AG08396 (cell line): Measurements from ENCODE around the gene KDM6A.
"Not testable (repeated sequence)": the region's sequence is repeated elsewhere in the genome, so short reads cannot be mapped to it uniquely, and the experiment has no call there.

Experiments used
- DNase-seq: peaks from one replicate; pipeline ENCODE4 v3.0.0; 2012; ENCODE audit warnings: low spot score, mixed read lengths

KDM6A gene

GRCh38 chrX:44922980-44923379 is 50.0 kb downstream of the KDM6A start:
- no peak for DNase-seq

DNA sequence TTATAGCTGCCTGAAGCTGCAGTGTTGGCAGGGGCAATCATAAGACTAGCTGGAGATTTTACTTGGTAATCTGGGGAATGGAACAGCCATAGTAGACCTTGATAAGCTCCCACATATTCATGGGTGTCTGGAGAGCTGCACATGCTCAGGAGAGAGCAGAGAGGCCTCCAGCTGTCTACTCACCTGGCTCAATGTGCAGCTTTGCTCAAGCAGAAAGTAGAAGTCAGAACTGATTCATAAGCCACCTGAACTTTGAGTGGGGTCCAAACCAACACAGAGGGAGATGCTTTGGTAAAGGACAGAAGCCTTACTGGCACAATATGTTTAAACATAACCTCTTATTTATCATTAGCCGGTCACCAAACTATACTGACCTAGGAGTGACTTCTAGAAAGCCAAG is 54.4 kb downstream of the KDM6A start:
- no peak for DNase-seq

DNA sequence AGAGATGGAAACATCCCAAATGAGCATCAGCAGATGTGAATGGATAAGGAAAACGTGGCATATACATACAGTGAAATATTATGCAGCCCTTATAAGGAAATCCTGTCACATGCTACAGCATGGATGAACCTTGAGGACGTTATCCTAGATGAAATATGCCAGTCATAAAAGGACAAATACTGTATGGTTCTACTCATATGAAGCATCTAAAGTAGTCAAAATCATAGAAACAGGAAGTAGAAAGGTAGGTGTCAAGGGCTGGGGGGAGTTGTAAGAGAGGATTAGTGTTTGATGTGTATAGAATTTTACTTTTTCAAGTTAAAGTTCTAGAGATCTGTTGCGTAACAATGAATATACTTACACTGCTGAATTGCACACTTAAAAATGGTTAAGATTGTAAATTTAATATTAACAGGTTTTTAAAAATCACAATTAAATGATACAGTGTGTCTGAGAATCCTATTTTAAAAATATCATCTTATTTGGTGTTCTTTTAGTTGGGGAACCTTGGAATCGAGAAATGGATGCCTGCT is 58.5 kb downstream of the KDM6A start:
- no peak for DNase-seq

DNA sequence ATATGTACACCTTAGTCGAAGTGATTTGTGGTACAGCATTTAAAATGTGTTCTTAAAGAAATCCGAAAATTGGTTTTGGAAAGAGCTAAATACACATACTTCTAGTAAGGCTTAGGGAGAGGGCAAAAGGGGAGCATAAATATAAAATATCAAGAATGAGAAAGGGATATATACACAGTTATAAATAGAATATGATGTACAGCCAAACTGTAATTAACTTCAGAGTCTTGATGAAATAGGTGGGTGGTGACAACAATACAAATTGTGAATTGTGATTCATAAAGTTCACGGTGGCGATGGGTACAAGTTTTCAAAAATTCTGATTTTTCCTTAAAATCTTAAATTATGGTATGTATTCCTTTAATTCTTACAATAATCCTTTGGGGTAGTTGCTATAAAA is 62.2 kb downstream of the KDM6A start:
- no peak for DNase-seq

DNA sequence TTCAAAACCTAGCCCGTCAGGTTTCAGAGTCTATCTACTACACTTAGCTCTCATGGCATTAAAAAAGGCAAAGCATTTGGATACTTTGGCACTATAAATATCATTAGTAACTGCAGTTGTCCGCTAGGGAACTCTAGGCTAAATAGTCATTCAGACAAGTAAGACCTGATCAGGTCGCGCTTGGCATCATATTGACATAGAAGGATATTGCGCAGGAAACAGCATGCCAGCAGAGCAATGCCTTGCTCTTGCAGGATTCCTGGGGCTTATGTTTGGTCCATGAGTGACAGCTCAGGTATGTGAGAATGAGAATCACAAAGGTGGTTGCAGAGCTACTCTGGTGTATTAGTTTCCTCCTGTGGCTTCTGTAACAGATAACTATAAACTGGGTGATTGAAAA is 62.7 kb downstream of the KDM6A start:
- no peak for DNase-seq

DNA sequence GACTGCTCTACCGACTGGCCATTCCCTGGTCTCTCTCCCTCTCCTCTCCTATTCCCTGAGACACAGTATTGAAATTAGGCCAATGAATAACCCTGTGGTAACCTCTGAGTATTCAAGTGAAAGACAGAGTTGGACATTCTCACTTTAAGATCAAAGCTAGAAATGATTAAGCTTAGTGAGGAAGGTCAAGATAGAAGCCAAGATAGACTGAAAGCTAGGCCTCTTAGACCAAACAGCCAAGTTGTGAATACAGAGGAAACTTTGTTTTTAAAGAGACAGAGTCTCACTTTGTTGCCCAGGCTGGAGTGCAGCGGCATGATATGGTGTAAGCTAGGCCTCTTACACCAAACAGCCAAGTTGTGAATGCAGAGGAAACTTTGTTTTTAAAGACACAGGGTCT is 64.6 kb downstream of the KDM6A start:
- no peak for DNase-seq

DNA sequence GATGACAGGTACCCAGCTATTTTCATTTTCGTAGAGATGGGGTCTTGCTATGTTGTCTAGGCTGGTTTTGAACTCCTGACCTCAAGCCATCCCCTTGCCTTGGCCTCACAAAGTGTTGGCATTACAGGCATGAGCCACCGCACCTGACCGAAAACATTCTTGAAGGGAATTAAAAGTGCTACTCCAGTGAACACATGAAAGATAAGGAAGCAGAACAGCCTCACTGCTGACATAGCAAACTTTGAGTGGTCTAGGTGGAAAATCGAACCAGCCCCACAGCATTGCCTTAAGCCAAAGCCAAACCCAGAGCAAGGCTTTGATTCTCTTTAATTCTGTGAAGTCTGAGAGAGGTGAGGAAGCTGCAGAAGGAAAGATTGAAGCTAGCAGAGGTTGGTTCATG is 65.1 kb downstream of the KDM6A start:
- DNase-seq: no peak

- not testable (repeated sequence) for DNase-seq
Observed at GRCh38 chrX:44940541-44940940, 67.6 kb downstream of the KDM6A start.

- no peak for DNase-seq
Observed at GRCh38 chrX:44943007-44943406, 70.0 kb downstream of the KDM6A start.

GRCh38 chrX:44944894-44945293 is 71.9 kb downstream of the KDM6A start:
- DNase-seq: no peak

GRCh38 chrX:44945736-44946135 is 72.7 kb downstream of the KDM6A start:
- DNase-seq: no peak

DNA sequence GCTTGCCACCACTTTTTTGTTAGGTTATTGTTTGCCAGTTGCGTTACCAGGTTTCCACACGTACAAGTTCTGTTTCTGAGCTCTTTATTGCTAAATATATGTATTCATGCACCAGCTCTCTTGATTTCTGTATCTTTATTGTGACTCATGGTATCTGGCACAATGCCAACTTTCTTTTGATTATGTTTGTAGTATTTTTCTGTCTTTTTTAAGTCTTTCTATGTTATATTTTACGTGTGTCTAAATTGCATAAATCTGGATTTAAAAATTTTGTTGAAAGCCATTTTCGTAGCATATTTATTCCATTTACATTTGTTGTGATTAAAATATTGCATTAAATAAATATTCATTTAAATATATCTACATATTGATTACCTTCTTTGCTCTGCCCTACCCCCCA is 73.8 kb downstream of the KDM6A start:
- DNase-seq: no peak

DNA sequence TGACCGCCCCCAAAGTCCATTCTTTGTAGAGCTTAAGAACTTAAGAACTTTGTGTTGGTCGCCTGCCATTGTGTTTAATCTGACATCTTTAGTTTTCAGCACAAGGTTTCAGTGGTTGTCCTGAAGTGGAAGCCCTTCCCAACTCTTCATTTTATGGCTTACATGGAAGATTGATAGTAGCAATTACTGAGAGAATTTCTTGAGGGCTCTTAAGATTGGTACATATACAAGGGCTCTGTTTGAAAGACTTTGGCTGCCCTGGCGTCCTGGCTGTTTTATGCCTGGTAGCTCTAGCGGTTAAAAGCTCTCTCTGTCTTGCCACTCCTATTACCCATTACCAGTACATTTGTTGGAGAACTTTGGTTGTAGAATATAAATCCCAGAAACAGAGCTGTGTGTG is 75.0 kb downstream of the KDM6A start:
- no peak for DNase-seq

DNA sequence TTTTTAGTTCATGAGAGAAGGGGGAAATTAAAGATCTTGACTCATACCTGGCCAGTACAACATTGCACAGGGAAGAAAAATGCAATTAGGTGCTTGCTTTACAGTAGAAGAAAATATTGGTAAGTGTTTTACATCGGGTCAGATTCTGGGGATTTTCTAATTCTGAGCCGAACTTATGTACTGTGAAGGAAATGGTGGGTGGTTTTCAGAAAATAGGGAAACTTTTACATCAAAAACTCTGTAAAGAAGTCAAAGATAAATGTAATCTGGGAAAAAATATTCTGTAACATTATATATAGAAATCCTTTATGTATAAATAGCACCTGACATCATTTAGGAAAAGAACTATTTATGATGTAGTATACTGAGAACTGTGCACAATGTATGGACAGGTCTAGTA is 75.4 kb downstream of the KDM6A start:
- no peak for DNase-seq

DNA sequence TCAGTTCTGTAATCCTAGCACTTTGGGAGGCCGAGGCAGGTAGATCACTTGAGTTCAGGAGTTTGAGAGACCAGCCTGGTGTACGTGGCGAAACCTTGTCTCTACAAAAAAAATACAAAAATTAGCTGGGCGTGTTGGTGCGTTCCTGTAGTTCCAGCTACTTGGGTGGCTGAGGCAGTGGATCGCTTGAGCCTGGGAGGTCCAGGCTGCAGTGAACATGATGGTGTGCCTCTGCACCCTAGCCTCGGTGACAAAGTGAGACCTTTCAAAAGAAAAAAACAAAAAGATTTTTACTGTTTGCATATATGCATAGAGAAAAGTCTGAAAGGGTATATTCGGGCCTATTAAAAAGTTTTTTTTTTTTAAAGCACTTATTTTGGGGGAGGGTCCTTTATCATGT is 76.1 kb downstream of the KDM6A start:
- no peak for DNase-seq

DNA sequence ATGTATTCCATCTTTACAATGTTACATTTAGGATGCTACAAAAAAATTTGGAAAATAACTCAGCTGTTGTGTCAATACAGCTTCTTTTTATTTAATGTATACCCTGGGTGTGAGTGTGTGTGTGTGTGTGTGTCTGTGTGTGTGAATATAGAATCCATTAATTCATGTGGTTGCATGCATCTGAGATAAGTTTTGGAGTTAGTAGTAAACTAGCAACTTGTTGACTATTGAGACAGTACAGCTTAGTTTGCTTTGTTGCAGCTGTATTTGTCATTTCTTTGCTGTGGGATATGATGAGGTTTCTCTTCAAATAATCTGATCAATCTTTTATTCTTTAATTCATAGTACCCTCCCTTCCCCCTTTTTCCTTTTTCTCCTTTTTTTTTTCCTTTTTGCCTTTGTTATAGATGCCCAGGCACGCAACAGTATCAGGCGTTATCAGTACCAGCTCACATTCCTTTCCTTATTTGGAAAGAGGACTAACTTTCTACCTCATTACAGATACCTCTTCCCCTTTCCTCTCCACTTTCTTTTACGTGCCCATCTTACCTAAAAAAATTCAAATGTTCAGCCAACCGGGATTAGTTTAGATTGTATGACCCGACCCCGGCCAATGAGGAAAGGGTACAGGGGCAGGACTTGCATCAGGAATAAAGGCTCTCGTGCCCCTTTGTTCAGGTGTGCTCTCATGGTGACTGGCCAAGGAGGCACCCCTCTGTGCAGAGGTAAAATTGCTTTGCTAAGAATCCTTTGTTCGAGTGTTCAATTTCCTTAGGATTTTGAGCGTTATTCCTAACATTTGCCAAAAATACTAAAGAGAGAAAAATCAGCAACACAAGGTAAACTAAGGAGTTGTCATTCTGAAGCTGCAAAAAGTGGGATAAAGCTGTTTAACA is 77.7 kb downstream of the KDM6A start:
- not testable (repeated sequence) for DNase-seq

DNA sequence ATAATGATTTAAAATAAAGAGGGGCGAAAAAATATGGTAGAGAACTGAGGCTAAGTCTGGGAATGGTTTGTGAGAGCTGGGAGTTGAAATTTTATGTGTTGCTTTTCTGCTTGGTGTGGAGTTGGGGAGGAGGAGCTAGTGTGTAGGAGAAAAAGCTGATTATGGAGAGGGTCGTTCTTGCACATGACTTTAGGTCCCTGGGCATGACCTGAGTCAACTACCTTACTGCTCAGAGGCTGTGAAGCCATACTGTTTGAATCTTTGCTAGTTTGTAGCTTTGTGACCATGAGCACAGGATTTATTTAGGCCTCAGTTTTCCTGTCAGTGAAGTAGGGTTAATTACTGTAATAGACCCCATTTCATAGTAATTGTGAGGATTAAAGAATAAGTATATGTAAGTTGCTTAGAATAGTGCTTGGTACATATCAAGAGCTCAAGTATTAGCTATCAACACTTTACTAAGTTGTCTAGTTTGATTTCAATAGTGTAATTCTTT is 78.6 kb downstream of the KDM6A start:
- no peak for DNase-seq

- DNase-seq: no peak
Observed at GRCh38 chrX:44952329-44953027, 79.5 kb downstream of the KDM6A start.

- DNase-seq: no peak
Observed at GRCh38 chrX:44953734-44954502, 80.9 kb downstream of the KDM6A start.

GRCh38 chrX:44954562-44954961 is 81.6 kb downstream of the KDM6A start:
- DNase-seq: no peak

GRCh38 chrX:44957848-44958247 is 84.9 kb downstream of the KDM6A start:
- DNase-seq: no peak

DNA sequence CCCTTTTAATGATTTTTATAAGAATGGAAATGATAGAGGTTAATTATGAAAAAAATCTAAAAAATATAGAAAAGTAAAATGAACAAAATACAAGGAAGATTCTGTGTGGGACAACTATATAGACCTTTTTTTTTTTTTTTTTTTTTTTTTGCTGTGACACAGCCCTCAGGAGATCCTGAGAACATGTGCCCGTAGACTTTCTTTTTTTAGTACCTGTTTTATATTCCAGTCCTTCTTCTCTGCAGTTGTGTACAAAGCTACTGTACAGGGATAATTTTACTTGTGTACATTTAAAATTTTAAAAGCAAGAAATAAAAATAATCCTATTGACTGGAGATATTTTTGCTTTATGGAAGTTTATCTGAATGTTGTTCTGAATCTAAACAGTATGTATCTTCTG is 85.5 kb downstream of the KDM6A start:
- DNase-seq: no peak
